GM12864 (cell line): ENCODE data around the gene AMPD2.

Source experiments
- DNase-seq: peaks from one replicate; pipeline ENCODE4 v3.0.0-alpha.2; 2011; ENCODE audit warnings: low read depth
- H3K4me3 ChIP-seq: 2 replicates; pipeline ENCODE4 v1.5.1; 2011; ENCODE audit warnings: mild to moderate bottlenecking, low read depth, low read length, control low read depth
- CTCF ChIP-seq: IDR thresholded peaks from 2 replicates; pipeline ENCODE4 v1.5.1; 2011; ENCODE audit warnings: low read depth, mild to moderate bottlenecking, moderate library complexity, low read length, control low read depth, inconsistent platforms; ENCODE audit errors: missing control alignments

AMPD2 gene

GRCh38 chr1:109625176-109625575 is 5.5 kb downstream of the AMPD2 start:
- no peak overlapping the region for H3K4me3 ChIP-seq
- no peak for DNase-seq
- TF ChIP-seq CTCF: no peak

GRCh38 chr1:109625601-109626560 is 6.2 kb downstream of the AMPD2 start:
- no peak for TF ChIP-seq CTCF
- DNase-seq: no peak
- no peak overlapping the region for H3K4me3 ChIP-seq

- TF ChIP-seq CTCF: no peak
- DNase-seq: no peak
- no peak overlapping the region for H3K4me3 ChIP-seq
These were observed 7.2 kb downstream of the AMPD2 start for GRCh38 chr1:109626682-109627408.

- DNase-seq: no peak
- TF ChIP-seq CTCF: no peak
- H3K4me3 ChIP-seq: no peak overlapping the region
These were observed 8.2 kb downstream of the AMPD2 start for GRCh38 chr1:109627692-109628399.

- H3K4me3 ChIP-seq: no peak overlapping the region
- no peak for DNase-seq
- no peak for TF ChIP-seq CTCF
These were observed 9.1 kb downstream of the AMPD2 start for GRCh38 chr1:109628540-109629321.

- TF ChIP-seq CTCF: no peak
- DNase-seq: no peak
These were observed 9.9 kb downstream of the AMPD2 start for GRCh38 chr1:109629372-109630030.

More at GRCh38 chr1:109629372-109630030, 9.9 kb downstream of the AMPD2 start:
- H3K4me3 ChIP-seq: no peak overlapping the region
